Measurements from ENCODE around the gene CAMK1D.

- no peak for TF ChIP-seq CTCF (IDR thresholded peaks at IDR 0.05)
- no peak for TF ChIP-seq E2F1 (CRISPR knock-in tag; IDR thresholded peaks at IDR 0.05)
- TF ChIP-seq NFE2L1 (CRISPR knock-in tag; IDR thresholded peaks at IDR 0.05) = no peak
Measured at GRCh38 chr10:12372846-12373245, 23.5 kb downstream of the CAMK1D start.

All from WTC11 (cell line).